Measurements from ENCODE around the gene ICAM1.

ICAM1 gene

DNA sequence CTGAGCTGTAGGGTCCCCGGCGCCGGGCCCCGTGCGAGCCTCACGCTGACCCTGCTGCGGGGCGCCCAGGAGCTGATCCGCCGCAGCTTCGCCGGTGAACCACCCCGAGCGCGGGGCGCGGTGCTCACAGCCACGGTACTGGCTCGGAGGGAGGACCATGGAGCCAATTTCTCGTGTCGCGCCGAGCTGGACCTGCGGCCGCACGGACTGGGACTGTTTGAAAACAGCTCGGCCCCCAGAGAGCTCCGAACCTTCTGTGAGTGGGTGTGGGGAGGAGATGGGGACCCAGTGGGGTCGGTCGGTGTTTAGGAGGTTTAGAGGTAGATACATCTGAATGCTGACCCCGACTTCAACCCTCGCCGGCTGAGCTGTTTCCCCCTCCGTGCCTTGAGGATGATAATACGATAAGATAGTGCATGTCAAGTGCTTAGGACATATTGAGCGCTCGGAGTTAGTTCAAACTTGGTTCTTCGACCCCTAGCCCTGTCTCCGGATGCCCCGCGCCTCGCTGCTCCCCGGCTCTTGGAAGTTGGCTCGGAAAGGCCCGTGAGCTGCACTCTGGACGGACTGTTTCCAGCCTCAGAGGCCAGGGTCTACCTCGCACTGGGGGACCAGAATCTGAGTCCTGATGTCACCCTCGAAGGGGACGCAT is 20.8 kb downstream of the ICAM1 start:
- TF ChIP-seq POLR2A (IDR thresholded peaks at IDR 0.05; ENCODE audit: low read depth, low read length), result no peak
- TF ChIP-seq POU2F2 (IDR thresholded peaks at IDR 0.05; ENCODE audit: low read depth, low read length), result no peak
- no peak for TF ChIP-seq PAX5 (IDR thresholded peaks at IDR 0.05; ENCODE audit: insufficient read depth, low read length, severe bottlenecking)
- TF ChIP-seq SPI1 (IDR thresholded peaks at IDR 0.05; ENCODE audit: low read depth, low read length), result no peak
- TF ChIP-seq POLR2AphosphoS5 (IDR thresholded peaks at IDR 0.05; ENCODE audit: low read depth, low read length), result no peak
- no peak for TF ChIP-seq TAF1 (IDR thresholded peaks at IDR 0.05; ENCODE audit: low read depth, low read length)
- FAIRE-seq, result peak; percentile 33
- DNase-seq (ENCODE audit: insufficient read length, low spot score), result no peak

DNA sequence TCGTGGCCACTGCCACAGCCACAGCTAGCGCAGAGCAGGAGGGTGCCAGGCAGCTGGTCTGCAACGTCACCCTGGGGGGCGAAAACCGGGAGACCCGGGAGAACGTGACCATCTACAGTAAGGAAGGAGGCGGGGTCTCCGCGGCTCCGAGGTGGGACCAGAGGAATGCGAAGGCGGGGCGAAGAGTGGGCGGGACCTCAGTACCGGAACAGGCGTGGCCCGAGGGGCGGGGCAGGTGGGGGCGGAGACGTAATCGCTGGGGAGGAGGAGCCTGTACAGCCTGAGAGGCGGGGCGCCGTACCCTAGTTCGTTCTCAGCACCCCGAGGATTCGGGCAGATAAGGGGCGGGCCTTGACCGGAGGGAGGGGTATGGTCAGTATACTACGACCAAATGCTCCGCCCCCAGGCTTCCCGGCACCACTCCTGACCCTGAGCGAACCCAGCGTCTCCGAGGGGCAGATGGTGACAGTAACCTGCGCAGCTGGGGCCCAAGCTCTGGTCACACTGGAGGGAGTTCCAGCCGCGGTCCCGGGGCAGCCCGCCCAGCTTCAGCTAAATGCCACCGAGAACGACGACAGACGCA is 21.4 kb downstream of the ICAM1 start:
- TF ChIP-seq PAX5 (IDR thresholded peaks at IDR 0.05; ENCODE audit: insufficient read depth, low read length, severe bottlenecking) (no peak), POLR2A (IDR thresholded peaks at IDR 0.05; ENCODE audit: low read depth, low read length) (no peak), SPI1 (IDR thresholded peaks at IDR 0.05; ENCODE audit: low read depth, low read length) (no peak), TAF1 (IDR thresholded peaks at IDR 0.05; ENCODE audit: low read depth, low read length) (no peak), POLR2AphosphoS5 (IDR thresholded peaks at IDR 0.05; ENCODE audit: low read depth, low read length) (no peak), POU2F2 (IDR thresholded peaks at IDR 0.05; ENCODE audit: low read depth, low read length) (no peak)
- DNase-seq (ENCODE audit: insufficient read length, low spot score), result no peak
- peak; percentile 85 for FAIRE-seq

DNA sequence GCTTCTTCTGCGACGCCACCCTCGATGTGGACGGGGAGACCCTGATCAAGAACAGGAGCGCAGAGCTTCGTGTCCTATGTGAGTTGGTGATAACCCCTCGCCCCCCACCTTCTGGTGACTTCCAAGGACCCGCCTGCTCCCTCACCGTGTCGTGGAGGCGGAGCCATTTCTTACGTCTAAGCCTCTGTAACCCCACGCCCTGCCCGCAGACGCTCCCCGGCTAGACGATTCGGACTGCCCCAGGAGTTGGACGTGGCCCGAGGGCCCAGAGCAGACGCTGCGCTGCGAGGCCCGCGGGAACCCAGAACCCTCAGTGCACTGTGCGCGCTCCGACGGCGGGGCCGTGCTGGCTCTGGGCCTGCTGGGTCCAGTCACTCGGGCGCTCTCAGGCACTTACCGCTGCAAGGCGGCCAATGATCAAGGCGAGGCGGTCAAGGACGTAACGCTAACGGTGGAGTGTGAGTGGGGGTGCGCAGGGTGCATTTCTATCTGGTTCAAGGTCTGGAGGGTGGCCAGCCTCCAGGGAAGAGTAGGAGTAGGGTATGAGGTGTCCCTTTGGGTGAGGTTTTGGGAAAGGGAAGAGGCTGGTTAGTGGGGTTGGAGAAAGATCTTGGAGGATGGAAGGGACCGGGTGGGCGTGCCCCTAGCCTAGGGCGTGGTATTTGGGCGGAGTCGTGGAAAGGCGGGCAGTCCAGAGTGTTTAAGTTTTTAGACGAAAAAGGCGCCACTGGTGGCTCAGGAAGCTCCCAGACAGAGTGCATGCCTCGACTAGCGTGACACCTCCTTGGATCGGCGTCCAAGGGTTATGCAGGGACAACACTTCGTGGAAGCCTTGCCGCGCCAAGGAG is 22.1 kb downstream of the ICAM1 start:
- no peak for DNase-seq (ENCODE audit: insufficient read length, low spot score)
- no peak for TF ChIP-seq POU2F2 (IDR thresholded peaks at IDR 0.05; ENCODE audit: low read depth, low read length)
- TF ChIP-seq PAX5 (IDR thresholded peaks at IDR 0.05; ENCODE audit: insufficient read depth, low read length, severe bottlenecking), result no peak
- TF ChIP-seq POLR2AphosphoS5 (IDR thresholded peaks at IDR 0.05; ENCODE audit: low read depth, low read length), result no peak
- FAIRE-seq, result no peak

DNA sequence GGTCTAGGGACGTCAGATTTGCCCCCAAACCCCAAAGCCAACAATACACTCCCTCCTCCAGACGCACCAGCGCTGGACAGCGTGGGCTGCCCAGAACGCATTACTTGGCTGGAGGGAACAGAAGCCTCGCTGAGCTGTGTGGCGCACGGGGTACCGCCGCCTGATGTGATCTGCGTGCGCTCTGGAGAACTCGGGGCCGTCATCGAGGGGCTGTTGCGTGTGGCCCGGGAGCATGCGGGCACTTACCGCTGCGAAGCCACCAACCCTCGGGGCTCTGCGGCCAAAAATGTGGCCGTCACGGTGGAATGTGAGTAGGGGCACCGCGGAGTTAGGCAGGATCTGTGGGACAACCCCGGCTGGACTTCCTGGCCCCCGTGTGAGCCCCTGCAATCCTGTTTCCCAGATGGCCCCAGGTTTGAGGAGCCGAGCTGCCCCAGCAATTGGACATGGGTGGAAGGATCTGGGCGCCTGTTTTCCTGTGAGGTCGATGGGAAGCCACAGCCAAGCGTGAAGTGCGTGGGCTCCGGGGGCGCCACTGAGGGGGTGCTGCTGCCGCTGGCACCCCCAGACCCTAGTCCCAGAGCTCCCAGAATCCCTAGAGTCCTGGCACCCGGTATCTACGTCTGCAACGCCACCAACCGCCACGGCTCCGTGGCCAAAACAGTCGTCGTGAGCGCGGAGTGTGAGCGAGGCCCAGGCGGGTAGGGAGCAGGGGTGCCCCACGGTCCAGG is 22.9 kb downstream of the ICAM1 start:
- no peak for TF ChIP-seq POU2F2 (IDR thresholded peaks at IDR 0.05; ENCODE audit: low read depth, low read length)
- no peak for TF ChIP-seq POLR2A (IDR thresholded peaks at IDR 0.05; ENCODE audit: low read depth, low read length)
- TF ChIP-seq TAF1 (IDR thresholded peaks at IDR 0.05; ENCODE audit: low read depth, low read length), result no peak
- no peak for TF ChIP-seq SPI1 (IDR thresholded peaks at IDR 0.05; ENCODE audit: low read depth, low read length)
- no peak for TF ChIP-seq PAX5 (IDR thresholded peaks at IDR 0.05; ENCODE audit: insufficient read depth, low read length, severe bottlenecking)
- no peak for TF ChIP-seq POLR2AphosphoS5 (IDR thresholded peaks at IDR 0.05; ENCODE audit: low read depth, low read length)
- DNase-seq (ENCODE audit: insufficient read length, low spot score) (no peak), FAIRE-seq (no peak)

DNA sequence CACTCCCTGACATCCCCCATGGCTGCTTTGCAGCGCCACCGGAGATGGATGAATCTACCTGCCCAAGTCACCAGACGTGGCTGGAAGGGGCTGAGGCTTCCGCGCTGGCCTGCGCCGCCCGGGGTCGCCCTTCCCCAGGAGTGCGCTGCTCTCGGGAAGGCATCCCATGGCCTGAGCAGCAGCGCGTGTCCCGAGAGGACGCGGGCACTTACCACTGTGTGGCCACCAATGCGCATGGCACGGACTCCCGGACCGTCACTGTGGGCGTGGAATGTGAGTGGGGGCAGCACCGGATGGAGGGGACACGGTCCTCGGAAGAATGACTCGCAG is 23.4 kb downstream of the ICAM1 start:
- DNase-seq (ENCODE audit: insufficient read length, low spot score) (no peak), FAIRE-seq (no peak)
- TF ChIP-seq PAX5 (IDR thresholded peaks at IDR 0.05; ENCODE audit: insufficient read depth, low read length, severe bottlenecking) (no peak), POLR2A (IDR thresholded peaks at IDR 0.05; ENCODE audit: low read depth, low read length) (no peak), POU2F2 (IDR thresholded peaks at IDR 0.05; ENCODE audit: low read depth, low read length) (no peak), POLR2AphosphoS5 (IDR thresholded peaks at IDR 0.05; ENCODE audit: low read depth, low read length) (no peak), TAF1 (IDR thresholded peaks at IDR 0.05; ENCODE audit: low read depth, low read length) (no peak), SPI1 (IDR thresholded peaks at IDR 0.05; ENCODE audit: low read depth, low read length) (no peak)

DNA sequence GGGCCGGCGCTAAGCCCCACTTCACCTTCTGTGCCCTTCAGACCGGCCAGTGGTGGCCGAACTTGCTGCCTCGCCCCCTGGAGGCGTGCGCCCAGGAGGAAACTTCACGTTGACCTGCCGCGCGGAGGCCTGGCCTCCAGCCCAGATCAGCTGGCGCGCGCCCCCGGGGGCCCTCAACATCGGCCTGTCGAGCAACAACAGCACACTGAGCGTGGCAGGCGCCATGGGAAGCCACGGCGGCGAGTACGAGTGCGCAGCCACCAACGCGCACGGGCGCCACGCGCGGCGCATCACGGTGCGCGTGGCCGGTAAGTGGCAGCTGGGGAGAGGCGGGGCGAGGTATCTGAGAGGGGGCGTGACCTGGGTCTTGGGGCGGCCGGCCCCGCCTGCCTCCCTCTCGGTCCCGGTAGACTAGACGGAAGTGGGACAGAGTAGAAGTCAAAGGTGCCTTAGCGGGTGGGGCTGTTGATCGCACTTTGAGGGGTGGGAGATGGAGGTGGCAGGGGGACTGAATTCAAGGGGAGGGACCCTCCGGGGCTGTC is 24.5 kb downstream of the ICAM1 start:
- FAIRE-seq (peak; percentile 92), DNase-seq (ENCODE audit: insufficient read length, low spot score) (peak; percentile 87)

DNA sequence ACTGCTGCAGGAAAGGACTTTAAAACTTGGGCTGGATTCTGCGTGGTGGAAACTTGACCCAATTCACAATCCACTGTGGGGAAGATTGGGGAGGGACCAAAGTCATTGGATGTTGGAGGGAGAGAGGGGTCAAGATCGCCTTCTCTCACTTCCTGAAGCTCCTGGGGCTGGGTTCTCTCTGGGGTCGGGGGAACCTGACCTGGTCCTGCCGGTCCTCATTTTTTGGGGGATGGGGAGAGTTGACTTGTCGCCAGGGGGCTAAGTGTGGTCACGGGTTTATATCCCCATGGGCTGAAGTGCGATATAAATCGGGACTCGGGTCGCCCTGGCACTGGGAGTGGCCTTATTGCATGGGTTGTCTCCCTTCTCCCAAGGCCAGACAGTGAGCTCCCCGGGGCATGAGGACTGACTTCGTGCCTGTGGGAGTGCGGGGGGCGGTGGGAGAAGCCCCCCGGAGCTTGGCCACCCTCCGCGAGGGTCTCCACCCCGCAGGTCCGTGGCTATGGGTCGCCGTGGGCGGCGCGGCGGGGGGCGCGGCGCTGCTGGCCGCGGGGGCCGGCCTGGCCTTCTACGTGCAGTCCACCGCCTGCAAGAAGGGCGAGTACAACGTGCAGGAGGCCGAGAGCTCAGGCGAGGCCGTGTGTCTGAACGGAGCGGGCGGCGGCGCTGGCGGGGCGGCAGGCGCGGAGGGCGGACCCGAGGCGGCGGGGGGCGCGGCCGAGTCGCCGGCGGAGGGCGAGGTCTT is 25.1 kb downstream of the ICAM1 start:
- TF ChIP-seq POU2F2 (IDR thresholded peaks at IDR 0.05; ENCODE audit: low read depth, low read length), result no peak
- no peak for TF ChIP-seq POLR2A (IDR thresholded peaks at IDR 0.05; ENCODE audit: low read depth, low read length)
- TF ChIP-seq TAF1 (IDR thresholded peaks at IDR 0.05; ENCODE audit: low read depth, low read length), result no peak
- no peak for TF ChIP-seq PAX5 (IDR thresholded peaks at IDR 0.05; ENCODE audit: insufficient read depth, low read length, severe bottlenecking)
- TF ChIP-seq SPI1 (IDR thresholded peaks at IDR 0.05; ENCODE audit: low read depth, low read length), result no peak
- TF ChIP-seq POLR2AphosphoS5 (IDR thresholded peaks at IDR 0.05; ENCODE audit: low read depth, low read length), result no peak
- no peak for FAIRE-seq
- DNase-seq (ENCODE audit: insufficient read length, low spot score), result no peak

More for the DNA sequence above, 24.5 kb downstream of the ICAM1 start:
- TF ChIP-seq TAF1 (IDR thresholded peaks at IDR 0.05; ENCODE audit: low read depth, low read length) (no peak), SPI1 (IDR thresholded peaks at IDR 0.05; ENCODE audit: low read depth, low read length) (peak; percentile 45)

DNA sequence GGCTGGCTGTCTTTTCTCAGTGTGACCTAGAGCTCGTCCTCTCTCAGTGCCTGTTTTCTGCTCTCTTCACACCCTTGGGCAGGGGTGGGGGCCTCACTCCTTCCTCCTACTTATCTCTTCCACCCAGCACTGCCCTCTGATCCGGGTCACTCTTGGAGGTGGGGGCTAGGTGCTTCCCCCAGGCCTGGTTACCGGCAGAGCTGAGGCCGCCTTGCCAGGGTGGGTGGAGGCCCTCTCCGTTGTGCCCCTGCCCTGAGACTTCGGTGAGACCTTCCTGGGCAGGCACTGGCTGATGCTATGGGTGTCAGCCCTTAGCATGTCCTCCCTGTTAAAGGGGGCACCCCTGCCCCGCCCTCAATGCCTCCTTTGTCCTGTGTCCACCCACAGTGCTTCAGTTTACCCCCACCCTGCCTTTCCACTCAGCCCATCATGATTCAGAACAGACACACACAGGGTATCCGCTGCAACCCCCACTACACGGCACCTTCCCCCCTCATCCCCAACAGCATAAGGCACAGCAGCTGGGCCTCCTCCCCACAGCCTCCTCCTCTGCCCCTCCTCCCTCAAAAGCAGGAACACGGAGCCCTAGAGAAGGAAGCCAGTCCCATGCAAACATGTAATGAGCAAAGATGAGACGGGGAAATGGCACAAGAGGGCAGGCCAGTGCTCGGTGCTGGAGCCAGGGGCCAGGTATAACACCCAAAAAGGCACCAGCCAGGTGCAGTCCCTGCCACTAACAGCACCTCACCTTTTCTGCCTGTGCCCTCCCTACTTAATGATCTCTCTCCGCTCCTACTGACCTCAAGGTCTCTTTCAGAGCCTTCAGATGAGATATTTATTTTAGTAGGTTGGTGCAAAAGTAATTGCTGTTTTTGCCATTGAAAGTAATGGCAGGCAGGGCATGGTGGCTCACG is 28.9 kb downstream of the ICAM1 start:
- TF ChIP-seq SPI1 (IDR thresholded peaks at IDR 0.05; ENCODE audit: low read depth, low read length), result no peak
- TF ChIP-seq TAF1 (IDR thresholded peaks at IDR 0.05; ENCODE audit: low read depth, low read length), result no peak
- no peak for TF ChIP-seq POLR2A (IDR thresholded peaks at IDR 0.05; ENCODE audit: low read depth, low read length)
- TF ChIP-seq PAX5 (IDR thresholded peaks at IDR 0.05; ENCODE audit: insufficient read depth, low read length, severe bottlenecking), result no peak
- no peak for TF ChIP-seq POLR2AphosphoS5 (IDR thresholded peaks at IDR 0.05; ENCODE audit: low read depth, low read length)
- no peak for TF ChIP-seq POU2F2 (IDR thresholded peaks at IDR 0.05; ENCODE audit: low read depth, low read length)
- DNase-seq (ENCODE audit: insufficient read length, low spot score), result no peak
- no peak for FAIRE-seq
